CD14-positive monocyte (primary cell): ENCODE measurements around the gene RAB5IF. TPM values are rescaled to one million over a fixed set of nuclear protein-coding genes. Genes with fewer than 3 reads are reported as not detected.
A peak's percentile ranks its signal among the peaks of the same experiment; 100 is the strongest.

Experiments used
- DNase-seq, 3 donors: peaks; one replicate each; pipeline ENCODE4 v3.0.0-alpha.2; 2011 to 2022
- H2AFZ ChIP-seq: 2 replicates; pipeline ENCODE4 v1.6.0; 2012; ENCODE audit warnings: mild to moderate bottlenecking, low read depth, low read length, inconsistent platforms; ENCODE audit not compliant: insufficient read depth, poor library complexity, severe bottlenecking
- H3K27ac ChIP-seq, 2 donors: 1 replicate in 1 of 2; 2 replicates in 1 of 2; pipeline ENCODE4 v1.5.1; 2012 to 2013; ENCODE audit warnings: low read length in 2 of 2, control low read depth in 1 of 2, inconsistent platforms in 1 of 2, low read depth in 1 of 2, mild to moderate bottlenecking in 1 of 2
- H3K27me3 ChIP-seq, 2 donors: one replicate each; pipeline versions ENCODE4 v1.6.0 to v1.6.1; 2011 to 2013; ENCODE audit warnings: low read length in 2 of 2; ENCODE audit not compliant: control insufficient read depth in 2 of 2, insufficient read depth in 2 of 2
- H3K36me3 ChIP-seq, 2 donors: replicated peaks in 1 of 2; 1 replicate in 1 of 2; 2 replicates in 1 of 2; pipeline versions ENCODE4 v1.5.1 to v1.6.1; 2012 to 2013; ENCODE audit warnings: low read length in 2 of 2, control low read depth in 1 of 2, inconsistent platforms in 1 of 2, mild to moderate bottlenecking in 1 of 2; ENCODE audit not compliant: insufficient read depth in 2 of 2, control insufficient read depth in 1 of 2
- H3K4me1 ChIP-seq, 2 donors: 1 replicate in 1 of 2; 2 replicates in 1 of 2; pipeline versions ENCODE4 v1.5.1 to v1.6.1; 2012 to 2013; ENCODE audit warnings: low read length in 2 of 2, control low read depth in 1 of 2, inconsistent platforms in 1 of 2, mild to moderate bottlenecking in 1 of 2, moderate library complexity in 1 of 2; ENCODE audit not compliant: insufficient read depth in 2 of 2, control insufficient read depth in 1 of 2
- H3K4me2 ChIP-seq: replicated peaks from 2 replicates; pipeline ENCODE3; 2012; ENCODE audit warnings: low read length, moderate library complexity, mild to moderate bottlenecking; ENCODE audit not compliant: poor library complexity, severe bottlenecking; ENCODE audit errors: extremely low read depth
- H3K4me3 ChIP-seq, 3 experiments: fragments of 200-600 bp in 1 of 3; sonication (generic) in 1 of 3; replicated peaks in 1 of 3; 1 replicate in 2 of 3; 2 replicates in 1 of 3; pipeline ENCODE4 v1.5.1; 2011 to 2013; ENCODE audit warnings: low read length in 3 of 3, mild to moderate bottlenecking in 3 of 3, control low read depth in 2 of 3, low read depth in 2 of 3, inconsistent platforms in 1 of 3, moderate library complexity in 1 of 3
- H3K79me2 ChIP-seq: 2 replicates; pipeline ENCODE4 v1.6.0; 2012; ENCODE audit warnings: mild to moderate bottlenecking, control low read depth, inconsistent platforms, low read length, moderate library complexity; ENCODE audit not compliant: insufficient read depth
- H3K9ac ChIP-seq: 2 replicates; pipeline ENCODE4 v1.6.0; 2017; ENCODE audit warnings: low read length, mild to moderate bottlenecking; ENCODE audit not compliant: insufficient read depth, poor library complexity, severe bottlenecking
- H3K9me3 ChIP-seq, 2 donors: replicated peaks in 1 of 2; 1 replicate in 1 of 2; 2 replicates in 1 of 2; pipeline versions ENCODE4 v1.5.1 to v1.6.1; 2012 to 2013; ENCODE audit warnings: low read length in 2 of 2, control low read depth in 1 of 2; ENCODE audit not compliant: control insufficient read depth in 1 of 2, insufficient read depth in 1 of 2
- H4K20me1 ChIP-seq: 2 replicates; pipeline ENCODE4 v1.6.0; 2012; ENCODE audit warnings: mild to moderate bottlenecking, low read length, control low read depth, moderate library complexity; ENCODE audit not compliant: insufficient read depth
- H3K27ac Mint-ChIP-seq, 7 donors: one replicate each; pipeline ENCODE4 v1.8.0; 2020; ENCODE audit warnings: mild to moderate bottlenecking in 7 of 7, mixed read lengths in 7 of 7, moderate library complexity in 6 of 7, inconsistent platforms in 2 of 7
- H3K27me3 Mint-ChIP-seq, 3 donors: one replicate each; pipeline ENCODE4 v1.8.0; 2021 to 2022; ENCODE audit warnings: low read depth in 3 of 3, mild to moderate bottlenecking in 3 of 3, mixed read lengths in 3 of 3, moderate library complexity in 3 of 3, inconsistent platforms in 1 of 3
- H3K36me3 Mint-ChIP-seq, 2 donors: one replicate each; pipeline ENCODE4 v1.8.0; 2020; ENCODE audit warnings: mixed read lengths in 2 of 2, inconsistent platforms in 1 of 2, mild to moderate bottlenecking in 1 of 2
- H3K4me1 Mint-ChIP-seq: one replicate; pipeline ENCODE4 v1.8.0; 2020; ENCODE audit warnings: mild to moderate bottlenecking, mixed read lengths
- H3K4me3 Mint-ChIP-seq, 2 donors: one replicate each; pipeline ENCODE4 v1.8.0; 2020; ENCODE audit warnings: mild to moderate bottlenecking in 2 of 2, mixed read lengths in 2 of 2, moderate library complexity in 1 of 2
- H3K9me3 Mint-ChIP-seq, 7 donors: one replicate each; pipeline ENCODE4 v1.8.0; 2020 to 2022; ENCODE audit warnings: mixed read lengths in 7 of 7, mild to moderate bottlenecking in 6 of 7, moderate library complexity in 6 of 7, inconsistent platforms in 2 of 7
- WGBS: methylation state at CpG from one replicate; pipeline ENCODE4 v1.1.5; 2013; ENCODE audit warnings: missing lambda C conversion rate; ENCODE audit not compliant: insufficient coverage; 5-methylcytosine and 5-hydroxymethylcytosine counted together
- intact Hi-C, 2 donors: fragments of 100-400 bp; cut with micrococcal nuclease; formaldehyde crosslinking; loops; one replicate each; pipeline versions ENCODE4 v1.15.0 to v1.15.1; 2023
- polyA plus RNA-seq, 3 donors: library from polyadenylated mRNA; depleted of rRNA in 1 of 3; unstranded in 2 of 3; stranded (reverse) in 1 of 3; fragments of 300-500 nt in 2 of 3; fragments of >200 nt in 1 of 3; fragmentation: Illumina TruSeq in 2 of 3; gene quantifications; 1 replicate in 2 of 3; 2 replicates in 1 of 3; pipeline ENCODE4 v1.2.3, GENCODE V29; 2012 to 2021
- TF ChIP-seq, protein P1 (sequence below): fragments of 200-600 bp; IDR thresholded peaks from one replicate; pipeline ENCODE4 v1.8.0; 2022; ENCODE audit warnings: antibody characterized with exemption, mild to moderate bottlenecking

Gene RAB5IF
- polyA plus RNA-seq, 3 donors = 325 to 790 (median 757) TPM

DNA sequence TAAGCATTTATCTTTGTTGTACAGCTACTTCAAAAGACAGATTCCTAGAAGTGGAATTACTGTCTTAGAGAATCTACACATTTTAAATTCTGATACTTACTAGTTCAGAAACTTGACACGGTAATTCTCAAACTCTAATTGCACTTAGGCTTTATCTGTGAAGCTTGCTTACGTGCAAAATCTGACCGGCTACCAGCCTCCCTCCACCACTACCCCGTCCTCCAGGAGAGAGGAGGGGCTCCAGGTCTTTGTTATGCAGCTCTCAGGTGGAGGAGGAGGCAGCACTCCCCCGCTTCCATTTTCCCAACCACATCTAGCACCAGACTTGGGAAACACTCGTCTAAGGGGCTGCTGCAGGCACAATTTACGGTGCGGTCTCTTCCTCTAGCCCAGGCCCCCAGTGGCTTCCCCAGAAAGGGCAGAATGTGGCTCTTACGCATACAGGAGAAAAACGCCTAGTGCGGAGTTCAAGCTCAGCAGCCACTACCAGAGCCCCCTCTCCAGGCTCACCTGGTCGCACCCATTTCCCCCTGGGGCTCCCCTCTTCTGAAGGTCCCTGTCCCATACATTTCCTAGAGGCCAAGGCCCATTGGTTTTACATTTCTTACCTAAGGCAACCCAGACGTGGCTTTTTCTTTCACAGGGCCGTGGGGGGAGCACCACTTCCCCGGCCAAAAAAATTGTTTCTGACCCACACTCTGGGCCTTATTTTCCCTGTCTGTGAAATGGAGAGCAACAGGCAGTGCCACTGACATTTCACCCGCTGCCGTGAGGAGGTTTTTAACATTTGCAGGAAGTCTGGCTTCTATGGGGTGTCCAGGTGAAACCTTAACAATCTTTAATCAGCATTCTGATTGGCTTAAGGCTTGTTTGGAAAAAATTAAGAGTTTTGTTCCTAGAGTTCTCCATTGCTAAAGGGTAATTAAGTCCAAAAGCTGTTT lies 33.7 kb upstream of the RAB5IF start:
- H3K36me3 ChIP-seq = no peaks in the 10 kb centered on the region
- peak overlapping the region; percentile 63 to 96 for H3K27ac ChIP-seq
- peaks cover 0 to 3% of the 10 kb centered on the region in 2 donors for H3K27me3 ChIP-seq
- WGBS = 23% methylated on average over 9 of the region's 17 CpGs
- H3K4me1 ChIP-seq = peaks cover 26 to 30% of the 10 kb centered on the region in 2 donors
- Mint-ChIP-seq H3K27ac (peak overlapping the region; percentile 53 to 96 (median 92)), H3K27me3 (peaks cover 8 to 12% (median 9%) of the 10 kb centered on the region in 3 donors), H3K36me3 (peaks cover 4 to 7% of the 10 kb centered on the region in 2 donors), H3K4me3 (peak overlapping the region in 1 of 2 donors; percentile 84), H3K4me1 (peaks cover 34% of the 10 kb centered on the region), H3K9me3 (no peaks in the 10 kb centered on the region)
- H3K9ac ChIP-seq = peak overlapping the region; percentile 98
- no peak for DNase-seq
- no peaks in the 10 kb centered on the region for H3K9me3 ChIP-seq
- H4K20me1 ChIP-seq = peaks cover 24% of the 10 kb centered on the region
- H2AFZ ChIP-seq = peak overlapping the region; percentile 75
- peaks cover 25% of the 10 kb centered on the region for H3K79me2 ChIP-seq
- TF ChIP-seq, protein P1, sequence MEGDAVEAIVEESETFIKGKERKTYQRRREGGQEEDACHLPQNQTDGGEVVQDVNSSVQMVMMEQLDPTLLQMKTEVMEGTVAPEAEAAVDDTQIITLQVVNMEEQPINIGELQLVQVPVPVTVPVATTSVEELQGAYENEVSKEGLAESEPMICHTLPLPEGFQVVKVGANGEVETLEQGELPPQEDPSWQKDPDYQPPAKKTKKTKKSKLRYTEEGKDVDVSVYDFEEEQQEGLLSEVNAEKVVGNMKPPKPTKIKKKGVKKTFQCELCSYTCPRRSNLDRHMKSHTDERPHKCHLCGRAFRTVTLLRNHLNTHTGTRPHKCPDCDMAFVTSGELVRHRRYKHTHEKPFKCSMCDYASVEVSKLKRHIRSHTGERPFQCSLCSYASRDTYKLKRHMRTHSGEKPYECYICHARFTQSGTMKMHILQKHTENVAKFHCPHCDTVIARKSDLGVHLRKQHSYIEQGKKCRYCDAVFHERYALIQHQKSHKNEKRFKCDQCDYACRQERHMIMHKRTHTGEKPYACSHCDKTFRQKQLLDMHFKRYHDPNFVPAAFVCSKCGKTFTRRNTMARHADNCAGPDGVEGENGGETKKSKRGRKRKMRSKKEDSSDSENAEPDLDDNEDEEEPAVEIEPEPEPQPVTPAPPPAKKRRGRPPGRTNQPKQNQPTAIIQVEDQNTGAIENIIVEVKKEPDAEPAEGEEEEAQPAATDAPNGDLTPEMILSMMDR = no peak
- intact Hi-C loops = no loop called here
- peak overlapping the region; percentile 84 for H3K4me2 ChIP-seq
- H3K4me3 ChIP-seq = peak overlapping the region in 1 of 3 experiments; percentile 82

DNA sequence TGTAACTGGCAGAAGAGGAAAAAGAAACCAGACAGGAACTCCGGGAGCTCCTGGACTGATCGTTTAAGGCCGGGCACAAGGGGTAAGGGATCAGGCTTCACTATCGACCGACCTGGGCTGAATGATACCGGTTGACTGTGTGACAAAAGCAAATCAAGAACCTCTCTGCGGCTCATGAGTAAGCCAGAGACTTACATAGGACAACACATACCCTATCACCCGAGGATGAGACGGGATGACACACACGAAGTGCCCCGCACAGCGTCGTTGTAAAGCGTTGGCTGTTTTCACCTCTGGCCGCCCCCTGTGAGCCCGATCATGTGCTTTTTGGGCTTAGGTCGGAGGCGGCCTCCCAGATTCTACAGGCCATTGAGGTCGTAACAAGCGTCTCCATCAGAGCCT lies 32.9 kb upstream of the RAB5IF start:
- H3K36me3 Mint-ChIP-seq = peaks cover 4 to 10% of the 10 kb centered on the region in 2 donors
- DNase-seq = peak; percentile 76 to 93 (median 84)
- H2AFZ ChIP-seq = peak overlapping the region; percentile 75
- H3K4me1 Mint-ChIP-seq = peaks cover 34% of the 10 kb centered on the region
- peaks cover 33% of the 10 kb centered on the region for H3K79me2 ChIP-seq
- peak overlapping the region; percentile 63 to 96 for H3K27ac ChIP-seq
- no peaks in the 10 kb centered on the region for H3K9me3 Mint-ChIP-seq
- no peaks in the 10 kb centered on the region for H3K9me3 ChIP-seq
- H3K9ac ChIP-seq = peak overlapping the region; percentile 98
- H3K4me3 Mint-ChIP-seq = peak overlapping the region; percentile 84 to 87
- H3K4me2 ChIP-seq = peak overlapping the region; percentile 84
- H3K4me3 ChIP-seq = peak overlapping the region; percentile 48 to 91 (median 82)
- H3K27ac Mint-ChIP-seq = peak overlapping the region; percentile 86 to 96 (median 93)
- TF ChIP-seq, protein P1 = no peak
- no peaks in the 10 kb centered on the region for H3K36me3 ChIP-seq
- peaks cover 28% of the 10 kb centered on the region for H4K20me1 ChIP-seq
- intact Hi-C loops = loop anchor here in 1 of 2 donors (1.0 kb wide), 1 partner anchor 33 kb away; the partner anchor contains the start of gene RAB5IF
- H3K4me1 ChIP-seq = peaks cover 26 to 30% of the 10 kb centered on the region in 2 donors
- peaks cover 8 to 12% (median 9%) of the 10 kb centered on the region in 3 donors for H3K27me3 Mint-ChIP-seq
- H3K27me3 ChIP-seq = peaks cover 0 to 3% of the 10 kb centered on the region in 2 donors
- 3% methylated on average over 20 of the region's 20 CpGs for whole genome bisulfite sequencing
